GM12891 (cell line): ENCODE data around the gene DGKZ.

Experiments used
- PAX5 ChIP-seq: IDR thresholded peaks from 2 replicates; pipeline ENCODE4 v1.6.1; 2011; ENCODE audit warnings: low read length, moderate library complexity, mild to moderate bottlenecking; ENCODE audit not compliant: insufficient read depth, severe bottlenecking
- POLR2A ChIP-seq: IDR thresholded peaks from 2 replicates; pipeline ENCODE4 v1.6.1; 2011; ENCODE audit warnings: low read depth, low read length, control low read depth
- TAF1 ChIP-seq: IDR thresholded peaks from 2 replicates; pipeline ENCODE4 v1.6.1; 2011; ENCODE audit warnings: low read depth, low read length, control low read depth

GRCh38 chr11:46362156-46363030, 15.1 kb downstream of the DGKZ start:
- no peak for TF ChIP-seq POLR2A
- no peak for TF ChIP-seq TAF1
- TF ChIP-seq PAX5 = no peak
